ENCODE results near the gene ZBTB20.

ZBTB20 gene

GRCh38 chr3:114418107-114418506, 729.0 kb downstream of the ZBTB20 start:
- DNase-seq (ENCODE audit: insufficient read length, low spot score) (no peak), FAIRE-seq (no peak)
- TF ChIP-seq, protein P1, sequence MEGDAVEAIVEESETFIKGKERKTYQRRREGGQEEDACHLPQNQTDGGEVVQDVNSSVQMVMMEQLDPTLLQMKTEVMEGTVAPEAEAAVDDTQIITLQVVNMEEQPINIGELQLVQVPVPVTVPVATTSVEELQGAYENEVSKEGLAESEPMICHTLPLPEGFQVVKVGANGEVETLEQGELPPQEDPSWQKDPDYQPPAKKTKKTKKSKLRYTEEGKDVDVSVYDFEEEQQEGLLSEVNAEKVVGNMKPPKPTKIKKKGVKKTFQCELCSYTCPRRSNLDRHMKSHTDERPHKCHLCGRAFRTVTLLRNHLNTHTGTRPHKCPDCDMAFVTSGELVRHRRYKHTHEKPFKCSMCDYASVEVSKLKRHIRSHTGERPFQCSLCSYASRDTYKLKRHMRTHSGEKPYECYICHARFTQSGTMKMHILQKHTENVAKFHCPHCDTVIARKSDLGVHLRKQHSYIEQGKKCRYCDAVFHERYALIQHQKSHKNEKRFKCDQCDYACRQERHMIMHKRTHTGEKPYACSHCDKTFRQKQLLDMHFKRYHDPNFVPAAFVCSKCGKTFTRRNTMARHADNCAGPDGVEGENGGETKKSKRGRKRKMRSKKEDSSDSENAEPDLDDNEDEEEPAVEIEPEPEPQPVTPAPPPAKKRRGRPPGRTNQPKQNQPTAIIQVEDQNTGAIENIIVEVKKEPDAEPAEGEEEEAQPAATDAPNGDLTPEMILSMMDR (IDR thresholded peaks at IDR 0.05; ENCODE audit: insufficient read depth, missing control alignments) = no peak

GRCh38 chr3:114417675-114418074, 729.4 kb downstream of the ZBTB20 start:
- TF ChIP-seq, protein P1 (IDR thresholded peaks at IDR 0.05; ENCODE audit: insufficient read depth, missing control alignments) = no peak
- DNase-seq (ENCODE audit: insufficient read length, low spot score) = no peak
- peak; percentile 51 for FAIRE-seq

DNA sequence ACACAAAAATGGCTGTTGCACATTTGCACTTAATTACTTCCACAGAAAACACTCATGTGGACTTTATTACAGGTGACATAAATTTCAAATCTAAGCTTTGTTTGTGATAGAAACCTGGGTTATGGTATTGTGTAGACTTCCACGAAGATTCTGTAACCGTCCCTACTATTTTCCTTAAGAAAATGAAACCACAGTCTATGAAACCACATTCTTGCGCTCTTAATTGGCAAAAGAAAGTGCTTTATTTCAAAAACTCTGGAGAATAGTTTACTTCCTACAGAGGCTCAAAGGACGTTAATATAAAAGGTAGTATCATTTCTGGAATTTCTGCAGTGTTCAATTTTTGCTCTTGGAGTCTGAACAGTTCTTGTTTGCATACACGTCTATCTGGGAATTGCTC, 729.8 kb downstream of the ZBTB20 start:
- TF ChIP-seq, protein P1 (IDR thresholded peaks at IDR 0.05; ENCODE audit: insufficient read depth, missing control alignments) = no peak
- FAIRE-seq (no peak), DNase-seq (ENCODE audit: insufficient read length, low spot score) (no peak)

DNA sequence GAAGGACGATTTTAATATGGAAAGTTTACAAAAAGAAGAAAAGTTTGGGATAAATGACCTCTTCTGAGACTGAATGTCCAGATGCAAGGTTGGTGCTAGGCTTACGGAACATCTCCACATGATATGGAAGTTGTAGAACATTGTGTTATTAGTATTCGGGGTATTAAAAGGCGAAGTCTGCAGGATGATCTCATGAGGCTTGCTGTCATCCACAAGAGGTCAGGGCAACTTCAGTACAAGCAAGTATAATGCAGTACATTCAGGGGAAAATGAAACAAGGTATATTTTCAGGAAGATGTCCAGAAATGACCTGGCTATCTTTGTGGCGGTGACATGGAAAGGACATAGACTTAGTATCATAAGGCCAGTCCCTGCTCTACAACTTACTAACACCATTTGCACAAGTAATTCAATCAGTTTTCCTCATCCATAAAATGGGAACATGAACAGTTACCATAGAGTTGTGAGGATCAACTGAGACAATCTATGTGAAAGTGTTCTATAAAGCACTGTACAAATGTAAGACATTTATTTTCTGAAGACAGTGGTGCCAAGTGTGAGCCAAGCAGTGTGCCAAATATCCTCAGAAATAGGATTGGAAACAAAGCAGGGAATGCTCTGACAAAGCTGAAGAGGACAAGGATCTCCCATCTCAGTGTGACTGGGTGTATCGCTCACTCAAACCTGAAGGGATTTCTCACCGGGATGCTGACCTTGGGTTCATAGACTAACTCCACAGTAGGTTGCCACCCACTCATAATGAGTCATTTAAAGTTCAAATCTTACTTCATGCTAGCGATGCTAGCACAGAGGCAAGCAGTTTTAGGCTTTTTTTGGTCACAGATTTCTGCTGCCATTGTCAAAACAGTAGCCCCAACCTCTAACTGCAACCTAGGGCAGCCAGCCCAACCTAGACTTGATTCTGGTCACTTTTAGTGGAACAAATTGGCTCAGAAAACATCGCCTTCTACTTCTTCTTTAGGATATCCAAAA, 735.0 kb downstream of the ZBTB20 start:
- DNase-seq (ENCODE audit: insufficient read length, low spot score) (no peak), FAIRE-seq (no peak)
- TF ChIP-seq, protein P1 (IDR thresholded peaks at IDR 0.05; ENCODE audit: insufficient read depth, missing control alignments) = no peak

GRCh38 chr3:114411190-114411668, 735.9 kb downstream of the ZBTB20 start:
- FAIRE-seq (no peak), DNase-seq (ENCODE audit: insufficient read length, low spot score) (no peak)
- TF ChIP-seq, protein P1 (IDR thresholded peaks at IDR 0.05; ENCODE audit: insufficient read depth, missing control alignments) = no peak

GRCh38 chr3:114408736-114409670, 738.1 kb downstream of the ZBTB20 start:
- DNase-seq (ENCODE audit: insufficient read length, low spot score) (no peak), FAIRE-seq (no peak)
- TF ChIP-seq, protein P1 (IDR thresholded peaks at IDR 0.05; ENCODE audit: insufficient read depth, missing control alignments) = no peak
